CD14-positive monocyte (primary cell): ENCODE data around the gene LRRC4B. TPM values are rescaled to one million over a fixed set of nuclear protein-coding genes. Genes with fewer than 3 reads are reported as not detected.

Experiments used
- DNase-seq, 3 donors: peaks; one replicate each; pipeline ENCODE4 v3.0.0-alpha.2; 2011 to 2022
- H2AFZ ChIP-seq: 2 replicates; pipeline ENCODE4 v1.6.0; 2012; ENCODE audit warnings: mild to moderate bottlenecking, low read depth, low read length, inconsistent platforms; ENCODE audit not compliant: insufficient read depth, poor library complexity, severe bottlenecking
- H3K27ac ChIP-seq, 2 donors: 1 replicate in 1 of 2; 2 replicates in 1 of 2; pipeline ENCODE4 v1.5.1; 2012 to 2013; ENCODE audit warnings: low read length in 2 of 2, control low read depth in 1 of 2, inconsistent platforms in 1 of 2, low read depth in 1 of 2, mild to moderate bottlenecking in 1 of 2
- H3K27me3 ChIP-seq, 2 donors: one replicate each; pipeline versions ENCODE4 v1.6.0 to v1.6.1; 2011 to 2013; ENCODE audit warnings: low read length in 2 of 2; ENCODE audit not compliant: control insufficient read depth in 2 of 2, insufficient read depth in 2 of 2
- H3K36me3 ChIP-seq, 2 donors: replicated peaks in 1 of 2; 1 replicate in 1 of 2; 2 replicates in 1 of 2; pipeline versions ENCODE4 v1.5.1 to v1.6.1; 2012 to 2013; ENCODE audit warnings: low read length in 2 of 2, control low read depth in 1 of 2, inconsistent platforms in 1 of 2, mild to moderate bottlenecking in 1 of 2; ENCODE audit not compliant: insufficient read depth in 2 of 2, control insufficient read depth in 1 of 2
- H3K4me1 ChIP-seq, 2 donors: 1 replicate in 1 of 2; 2 replicates in 1 of 2; pipeline versions ENCODE4 v1.5.1 to v1.6.1; 2012 to 2013; ENCODE audit warnings: low read length in 2 of 2, control low read depth in 1 of 2, inconsistent platforms in 1 of 2, mild to moderate bottlenecking in 1 of 2, moderate library complexity in 1 of 2; ENCODE audit not compliant: insufficient read depth in 2 of 2, control insufficient read depth in 1 of 2
- H3K4me2 ChIP-seq: replicated peaks from 2 replicates; pipeline ENCODE3; 2012; ENCODE audit warnings: low read length, moderate library complexity, mild to moderate bottlenecking; ENCODE audit not compliant: poor library complexity, severe bottlenecking; ENCODE audit errors: extremely low read depth
- H3K4me3 ChIP-seq, 3 experiments: fragments of 200-600 bp in 1 of 3; sonication (generic) in 1 of 3; replicated peaks in 1 of 3; 1 replicate in 2 of 3; 2 replicates in 1 of 3; pipeline ENCODE4 v1.5.1; 2011 to 2013; ENCODE audit warnings: low read length in 3 of 3, mild to moderate bottlenecking in 3 of 3, control low read depth in 2 of 3, low read depth in 2 of 3, inconsistent platforms in 1 of 3, moderate library complexity in 1 of 3
- H3K79me2 ChIP-seq: 2 replicates; pipeline ENCODE4 v1.6.0; 2012; ENCODE audit warnings: mild to moderate bottlenecking, control low read depth, inconsistent platforms, low read length, moderate library complexity; ENCODE audit not compliant: insufficient read depth
- H3K9ac ChIP-seq: 2 replicates; pipeline ENCODE4 v1.6.0; 2017; ENCODE audit warnings: low read length, mild to moderate bottlenecking; ENCODE audit not compliant: insufficient read depth, poor library complexity, severe bottlenecking
- H3K9me3 ChIP-seq, 2 donors: replicated peaks in 1 of 2; 1 replicate in 1 of 2; 2 replicates in 1 of 2; pipeline versions ENCODE4 v1.5.1 to v1.6.1; 2012 to 2013; ENCODE audit warnings: low read length in 2 of 2, control low read depth in 1 of 2; ENCODE audit not compliant: control insufficient read depth in 1 of 2, insufficient read depth in 1 of 2
- H4K20me1 ChIP-seq: 2 replicates; pipeline ENCODE4 v1.6.0; 2012; ENCODE audit warnings: mild to moderate bottlenecking, low read length, control low read depth, moderate library complexity; ENCODE audit not compliant: insufficient read depth
- H3K27ac Mint-ChIP-seq, 7 donors: one replicate each; pipeline ENCODE4 v1.8.0; 2020; ENCODE audit warnings: mild to moderate bottlenecking in 7 of 7, mixed read lengths in 7 of 7, moderate library complexity in 6 of 7, inconsistent platforms in 2 of 7
- H3K27me3 Mint-ChIP-seq, 3 donors: one replicate each; pipeline ENCODE4 v1.8.0; 2021 to 2022; ENCODE audit warnings: low read depth in 3 of 3, mild to moderate bottlenecking in 3 of 3, mixed read lengths in 3 of 3, moderate library complexity in 3 of 3, inconsistent platforms in 1 of 3
- H3K36me3 Mint-ChIP-seq, 2 donors: one replicate each; pipeline ENCODE4 v1.8.0; 2020; ENCODE audit warnings: mixed read lengths in 2 of 2, inconsistent platforms in 1 of 2, mild to moderate bottlenecking in 1 of 2
- H3K4me1 Mint-ChIP-seq: one replicate; pipeline ENCODE4 v1.8.0; 2020; ENCODE audit warnings: mild to moderate bottlenecking, mixed read lengths
- H3K4me3 Mint-ChIP-seq, 2 donors: one replicate each; pipeline ENCODE4 v1.8.0; 2020; ENCODE audit warnings: mild to moderate bottlenecking in 2 of 2, mixed read lengths in 2 of 2, moderate library complexity in 1 of 2
- H3K9me3 Mint-ChIP-seq, 7 donors: one replicate each; pipeline ENCODE4 v1.8.0; 2020 to 2022; ENCODE audit warnings: mixed read lengths in 7 of 7, mild to moderate bottlenecking in 6 of 7, moderate library complexity in 6 of 7, inconsistent platforms in 2 of 7
- WGBS: methylation state at CpG from one replicate; pipeline ENCODE4 v1.1.5; 2013; ENCODE audit warnings: missing lambda C conversion rate; ENCODE audit not compliant: insufficient coverage; 5-methylcytosine and 5-hydroxymethylcytosine counted together
- intact Hi-C, 2 donors: fragments of 100-400 bp; cut with micrococcal nuclease; formaldehyde crosslinking; loops; one replicate each; pipeline versions ENCODE4 v1.15.0 to v1.15.1; 2023
- polyA plus RNA-seq, 3 donors: library from polyadenylated mRNA; depleted of rRNA in 1 of 3; unstranded in 2 of 3; stranded (reverse) in 1 of 3; fragments of 300-500 nt in 2 of 3; fragments of >200 nt in 1 of 3; fragmentation: Illumina TruSeq in 2 of 3; gene quantifications; 1 replicate in 2 of 3; 2 replicates in 1 of 3; pipeline ENCODE4 v1.2.3, GENCODE V29; 2012 to 2021
- TF ChIP-seq, protein P1 (sequence below): fragments of 200-600 bp; IDR thresholded peaks from one replicate; pipeline ENCODE4 v1.8.0; 2022; ENCODE audit warnings: antibody characterized with exemption, mild to moderate bottlenecking

Gene LRRC4B
- polyA plus RNA-seq, 3 donors, result not detected

DNA sequence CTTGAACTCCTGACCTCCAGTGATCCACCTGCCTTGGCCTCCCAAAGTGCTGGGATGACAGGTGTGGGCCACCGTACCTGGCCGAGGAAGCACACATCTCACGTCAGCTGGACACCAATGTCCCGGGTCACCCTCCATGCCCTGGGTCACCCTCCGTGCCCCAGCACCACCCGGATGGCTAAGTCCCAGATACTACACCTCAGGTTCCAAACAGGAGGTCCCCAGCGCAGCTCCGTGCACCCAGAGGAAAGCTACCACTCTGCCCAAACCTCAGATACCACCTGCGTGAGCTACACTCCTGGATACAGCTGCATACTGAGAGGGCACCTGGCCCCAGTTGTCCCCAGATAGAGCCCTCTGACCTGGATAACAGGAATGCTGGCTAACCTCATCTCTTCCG lies 14.0 kb downstream of the LRRC4B start:
- no peaks in the 10 kb centered on the region for H3K36me3 ChIP-seq
- peaks cover 50 to 76% (median 66%) of the 10 kb centered on the region in 3 donors for H3K27me3 Mint-ChIP-seq

DNA sequence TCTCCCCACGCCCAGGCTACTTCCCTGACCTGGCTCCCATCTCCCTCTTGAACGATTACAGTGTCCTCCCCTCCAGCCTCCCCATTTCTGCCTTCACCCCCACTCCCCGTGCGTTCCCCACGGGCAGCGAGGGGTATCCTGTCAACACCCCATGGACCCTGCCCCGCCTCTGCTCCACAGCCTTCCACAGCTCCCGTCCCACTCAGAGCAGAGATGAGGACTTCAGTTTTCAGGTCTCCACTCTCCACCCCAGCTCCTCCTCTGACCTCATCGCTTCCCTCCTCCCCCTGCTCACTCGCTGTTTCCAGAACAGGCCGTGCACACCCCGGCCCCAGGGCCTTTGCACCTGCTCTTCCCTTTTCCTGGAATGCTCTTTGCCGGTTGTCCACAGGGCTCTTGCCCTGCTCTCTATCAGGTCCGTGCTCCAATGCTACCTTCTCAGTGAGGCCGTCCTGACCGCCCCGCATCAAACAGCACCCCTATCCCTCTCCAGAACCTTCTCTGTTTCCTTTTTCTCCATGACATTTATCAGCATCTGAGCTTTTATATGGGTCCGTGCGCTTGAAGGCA lies 15.0 kb downstream of the LRRC4B start:
- no peak for DNase-seq
- peaks cover 51 to 70% (median 62%) of the 10 kb centered on the region in 3 donors for H3K27me3 Mint-ChIP-seq
- H3K79me2 ChIP-seq, result no peaks in the 10 kb centered on the region
- H3K27ac Mint-ChIP-seq, result peak overlapping the region in 1 of 7 donors; percentile 54
- H3K36me3 ChIP-seq, result no peaks in the 10 kb centered on the region
- TF ChIP-seq, protein P1, sequence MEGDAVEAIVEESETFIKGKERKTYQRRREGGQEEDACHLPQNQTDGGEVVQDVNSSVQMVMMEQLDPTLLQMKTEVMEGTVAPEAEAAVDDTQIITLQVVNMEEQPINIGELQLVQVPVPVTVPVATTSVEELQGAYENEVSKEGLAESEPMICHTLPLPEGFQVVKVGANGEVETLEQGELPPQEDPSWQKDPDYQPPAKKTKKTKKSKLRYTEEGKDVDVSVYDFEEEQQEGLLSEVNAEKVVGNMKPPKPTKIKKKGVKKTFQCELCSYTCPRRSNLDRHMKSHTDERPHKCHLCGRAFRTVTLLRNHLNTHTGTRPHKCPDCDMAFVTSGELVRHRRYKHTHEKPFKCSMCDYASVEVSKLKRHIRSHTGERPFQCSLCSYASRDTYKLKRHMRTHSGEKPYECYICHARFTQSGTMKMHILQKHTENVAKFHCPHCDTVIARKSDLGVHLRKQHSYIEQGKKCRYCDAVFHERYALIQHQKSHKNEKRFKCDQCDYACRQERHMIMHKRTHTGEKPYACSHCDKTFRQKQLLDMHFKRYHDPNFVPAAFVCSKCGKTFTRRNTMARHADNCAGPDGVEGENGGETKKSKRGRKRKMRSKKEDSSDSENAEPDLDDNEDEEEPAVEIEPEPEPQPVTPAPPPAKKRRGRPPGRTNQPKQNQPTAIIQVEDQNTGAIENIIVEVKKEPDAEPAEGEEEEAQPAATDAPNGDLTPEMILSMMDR, result no peak
- H3K27ac ChIP-seq, result no peak overlapping the region
- no peaks in the 10 kb centered on the region for H3K36me3 Mint-ChIP-seq
- H4K20me1 ChIP-seq, result no peaks in the 10 kb centered on the region
- H3K4me2 ChIP-seq, result no peak overlapping the region
- H2AFZ ChIP-seq, result no peak overlapping the region
- WGBS, result 83% methylated on average over 19 of the region's 19 CpGs
- H3K4me3 Mint-ChIP-seq, result peak overlapping the region in 1 of 2 donors; percentile 13
- H3K9me3 ChIP-seq, result no peaks in the 10 kb centered on the region
- peaks cover 0 to 7% (median 3%) of the 10 kb centered on the region in 7 donors for H3K9me3 Mint-ChIP-seq
- no peak overlapping the region for H3K4me3 ChIP-seq
- peaks cover 6 to 9% of the 10 kb centered on the region in 2 donors for H3K4me1 ChIP-seq
- peaks cover 7% of the 10 kb centered on the region for H3K4me1 Mint-ChIP-seq
- H3K9ac ChIP-seq, result no peak overlapping the region
- H3K27me3 ChIP-seq, result peaks cover 0 to 56% of the 10 kb centered on the region in 2 donors
- intact Hi-C loops, result no loop called here

More for the DNA sequence above, 14.0 kb downstream of the LRRC4B start:
- peaks cover 0 to 9% (median 3%) of the 10 kb centered on the region in 7 donors for H3K9me3 Mint-ChIP-seq
- H3K4me3 Mint-ChIP-seq, result no peak overlapping the region
- 92% methylated on average over 10 of the region's 10 CpGs for WGBS
- H3K27me3 ChIP-seq, result peaks cover 0 to 56% of the 10 kb centered on the region in 2 donors
- no peak overlapping the region for H3K27ac Mint-ChIP-seq
- no peaks in the 10 kb centered on the region for H3K79me2 ChIP-seq
- H3K4me1 ChIP-seq, result peaks cover 6 to 9% of the 10 kb centered on the region in 2 donors
- H3K9ac ChIP-seq, result no peak overlapping the region
- no peak overlapping the region for H3K27ac ChIP-seq
- H3K36me3 Mint-ChIP-seq, result no peaks in the 10 kb centered on the region
- H3K4me3 ChIP-seq, result no peak overlapping the region
- no peaks in the 10 kb centered on the region for H4K20me1 ChIP-seq
- H3K4me2 ChIP-seq, result no peak overlapping the region
- intact Hi-C loops, result no loop called here
- H2AFZ ChIP-seq, result no peak overlapping the region
- no peak for DNase-seq
- peaks cover 7% of the 10 kb centered on the region for H3K4me1 Mint-ChIP-seq
- TF ChIP-seq, protein P1, result no peak
- no peaks in the 10 kb centered on the region for H3K9me3 ChIP-seq
